ENCODE data around the gene GIT1. TPM values are rescaled to one million over a fixed set of nuclear protein-coding genes. Genes with fewer than 3 reads are reported as not detected.

Gene GIT1
- polyA plus RNA-seq, 1 of the 3 experiments (the other 2 are of a cell fraction), result 42.9 TPM

DNA sequence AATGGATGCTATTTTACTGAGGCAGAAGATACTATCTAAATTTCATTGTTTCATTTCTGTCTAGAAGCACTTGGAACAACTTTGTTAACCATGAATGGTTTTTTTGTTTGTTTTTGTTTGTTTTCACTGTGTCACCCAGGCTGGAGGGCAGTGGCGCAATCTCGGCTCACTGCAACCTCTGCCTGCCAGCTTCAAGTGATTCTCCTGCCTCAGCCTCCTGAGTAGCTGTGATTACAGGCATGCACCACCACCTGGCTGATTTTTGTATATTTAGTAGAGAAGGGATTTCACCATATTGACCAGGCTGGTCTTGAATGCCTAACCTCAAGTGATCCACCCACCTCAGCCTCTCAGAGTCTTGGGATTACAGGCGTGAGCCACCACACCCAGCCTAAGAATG is 63.1 kb downstream of the GIT1 start (continued):
- no peak for TF ChIP-seq POLR2AphosphoS5 (IDR thresholded peaks at IDR 0.05; ENCODE audit: low read depth, low read length)

DNA sequence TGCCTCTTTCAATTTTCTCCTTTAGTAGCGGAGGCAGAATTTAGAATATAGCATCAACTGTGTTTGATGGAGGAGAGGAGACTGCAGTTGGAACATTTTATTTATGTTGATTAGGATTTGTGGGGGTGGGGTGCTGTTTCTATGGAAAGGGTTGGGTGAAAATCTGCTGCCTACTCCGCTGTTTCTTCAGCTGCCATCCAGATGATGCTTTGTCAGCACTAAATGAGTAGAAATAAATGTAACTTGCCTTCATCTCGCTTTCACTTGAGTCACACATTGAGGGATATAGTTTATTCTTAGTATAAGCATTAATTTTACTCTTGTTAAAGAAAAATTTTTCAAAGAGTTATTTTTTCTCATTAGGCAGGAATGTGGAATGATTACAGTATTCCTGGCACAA is 64.8 kb downstream of the GIT1 start:
- CTCF ChIA-PET, result interaction anchor here (0.7 to 3.3 kb wide), 6 partner anchors 10 to 155 kb away, joined by 3 to 13 read pairs (median 5); partner anchors contain the start of genes ABHD15 and TP53I13

More for the DNA sequence above, 64.8 kb downstream of the GIT1 start:
- H4K20me1 ChIP-seq (ENCODE audit: insufficient read depth), result no peaks in the 10 kb centered on the region
- H3K9ac ChIP-seq, result no peak overlapping the region
- no peaks in the 10 kb centered on the region for H3K9me2 ChIP-seq
- H2AFZ ChIP-seq (ENCODE audit: low read depth), result no peak overlapping the region
- no peak for DNase-seq
- peaks cover 15% of the 10 kb centered on the region; the same call in 1 of the 2 replicates for H3K79me2 ChIP-seq (ENCODE audit: insufficient read depth)
- no peak overlapping the region for H3K4me2 ChIP-seq
- no peaks in the 10 kb centered on the region for H3K27me3 ChIP-seq (ENCODE audit: insufficient read depth)
- no peak overlapping the region for H3K27ac ChIP-seq (ENCODE audit: low read depth in 2 of 2, low read length in 1 of 2)
- POLR2A ChIA-PET, result no interaction called here
- WGBS (ENCODE audit: low lambda C conversion rate), result 97% methylated on average over 3 of the region's 3 CpGs
- H3K36me3 ChIP-seq (replicated peaks in 1 of 2; ENCODE audit: control insufficient read depth in 1 of 2, insufficient read depth in 2 of 2, low read length in 1 of 2), result peaks cover 11 to 57% of the 10 kb centered on the region in 2 experiments
- TF ChIP-seq SIN3A (IDR thresholded peaks at IDR 0.05; ENCODE audit: borderline replicate concordance, low read depth, low read length) (no peak), RFX5 (IDR thresholded peaks at IDR 0.05; ENCODE audit: low read length) (no peak), GABPA (IDR thresholded peaks at IDR 0.05; ENCODE audit: low read depth) (no peak), FOXJ3 (CRISPR knock-in tag; IDR thresholded peaks at IDR 0.05) (no peak), NFIC (IDR thresholded peaks at IDR 0.05; ENCODE audit: borderline replicate concordance) (no peak), POLR2AphosphoS5 (IDR thresholded peaks at IDR 0.05; ENCODE audit: low read depth, low read length) (no peak), RAD21 (IDR thresholded peaks at IDR 0.05; ENCODE audit: low read length) (no peak), RCOR1 (IDR thresholded peaks at IDR 0.05; ENCODE audit: low read length) (no peak), CHD2 (IDR thresholded peaks at IDR 0.05; ENCODE audit: low read length, partially characterized antibody) (no peak), FOXM1 (IDR thresholded peaks at IDR 0.05; ENCODE audit: low read depth) (no peak), YY1 (IDR thresholded peaks at IDR 0.05; ENCODE audit: low read depth) (no peak)
- H3K4me3 ChIP-seq (ENCODE audit: low read depth in 2 of 2, low read length in 1 of 2), result no peak overlapping the region
- H3K9me3 ChIP-seq, result no peaks in the 10 kb centered on the region
- peaks cover 16% of the 10 kb centered on the region for H3F3A ChIP-seq (replicated peaks; ENCODE audit: insufficient read depth)
- no peaks in the 10 kb centered on the region for H3K4me1 ChIP-seq (ENCODE audit: control insufficient read depth in 1 of 2, insufficient read depth in 2 of 2, low read depth in 1 of 2, low read length in 1 of 2)

Other genes with a start within 250 kb of the GIT1 start
- gene TAOK1, start 199.3 kb downstream of the GIT1 start, polyA plus RNA-seq (2012; rRNA removed), result 5.9 and 7.4 TPM in 2 replicates
- 6.3 and 7.0 TPM in 2 replicates for gene ABHD15, start 22.6 kb downstream of the GIT1 start, polyA plus RNA-seq (2012; rRNA removed)
- gene TP53I13, start 20.9 kb downstream of the GIT1 start, polyA plus RNA-seq (2012; rRNA removed), result 39.2 and 45.3 TPM in 2 replicates
- gene ANKRD13B, start 3.5 kb upstream of the GIT1 start, polyA plus RNA-seq (2012; rRNA removed), result 14.0 and 16.1 TPM in 2 replicates
- 18.4 and 28.1 TPM in 2 replicates for gene CORO6, start 33.3 kb upstream of the GIT1 start, polyA plus RNA-seq (2012; rRNA removed)